ENCODE results near the gene MLLT11. TPM values are rescaled to one million over a fixed set of nuclear protein-coding genes. Genes with fewer than 3 reads are reported as not detected.

The MLLT11 gene, protein sequence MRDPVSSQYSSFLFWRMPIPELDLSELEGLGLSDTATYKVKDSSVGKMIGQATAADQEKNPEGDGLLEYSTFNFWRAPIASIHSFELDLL
- total RNA-seq, result 0.59 and 0.67 TPM in 2 replicates

DNA sequence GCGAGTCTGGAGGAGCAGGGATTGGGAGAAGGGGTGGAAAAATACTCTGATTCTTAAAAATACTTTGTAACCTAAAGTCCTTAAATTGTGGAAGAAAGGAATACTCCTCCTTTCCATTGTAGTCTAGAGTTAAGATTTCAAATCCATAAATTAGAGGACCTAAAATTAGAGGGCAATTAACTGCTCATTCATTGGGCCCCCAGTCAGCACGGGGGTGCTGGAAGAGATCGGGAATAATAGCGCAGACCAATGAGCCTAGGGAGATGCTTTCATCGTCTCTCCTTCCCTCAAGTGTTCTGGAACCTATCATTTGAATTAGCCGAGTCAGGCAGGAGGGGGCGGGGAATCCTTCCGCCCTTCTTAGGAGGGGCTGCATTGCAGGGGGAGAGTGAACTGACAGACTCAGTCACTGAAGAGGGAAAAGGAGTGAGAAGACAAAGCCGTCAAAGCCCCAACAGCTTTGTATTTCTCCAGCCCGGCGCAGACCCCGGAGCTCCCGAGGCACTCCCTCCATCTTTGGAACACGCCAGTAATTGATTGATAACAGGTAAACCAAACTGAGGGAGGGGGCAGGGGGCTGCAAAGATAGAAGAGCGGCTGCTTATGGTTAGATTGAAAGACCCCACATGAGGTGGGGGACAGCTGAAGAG, at the start of gene MLLT11:
TSS of gene MLLT11 (plus strand) at position 391 of the 650 bp plus-strand sequence. CDS start 6,828 bp downstream, outside the sequence.
- no peak for DNase-seq
- TF ChIP-seq, protein P1, sequence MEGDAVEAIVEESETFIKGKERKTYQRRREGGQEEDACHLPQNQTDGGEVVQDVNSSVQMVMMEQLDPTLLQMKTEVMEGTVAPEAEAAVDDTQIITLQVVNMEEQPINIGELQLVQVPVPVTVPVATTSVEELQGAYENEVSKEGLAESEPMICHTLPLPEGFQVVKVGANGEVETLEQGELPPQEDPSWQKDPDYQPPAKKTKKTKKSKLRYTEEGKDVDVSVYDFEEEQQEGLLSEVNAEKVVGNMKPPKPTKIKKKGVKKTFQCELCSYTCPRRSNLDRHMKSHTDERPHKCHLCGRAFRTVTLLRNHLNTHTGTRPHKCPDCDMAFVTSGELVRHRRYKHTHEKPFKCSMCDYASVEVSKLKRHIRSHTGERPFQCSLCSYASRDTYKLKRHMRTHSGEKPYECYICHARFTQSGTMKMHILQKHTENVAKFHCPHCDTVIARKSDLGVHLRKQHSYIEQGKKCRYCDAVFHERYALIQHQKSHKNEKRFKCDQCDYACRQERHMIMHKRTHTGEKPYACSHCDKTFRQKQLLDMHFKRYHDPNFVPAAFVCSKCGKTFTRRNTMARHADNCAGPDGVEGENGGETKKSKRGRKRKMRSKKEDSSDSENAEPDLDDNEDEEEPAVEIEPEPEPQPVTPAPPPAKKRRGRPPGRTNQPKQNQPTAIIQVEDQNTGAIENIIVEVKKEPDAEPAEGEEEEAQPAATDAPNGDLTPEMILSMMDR (IDR thresholded peaks at IDR 0.05), result no peak
- no peaks in the 10 kb centered on the region for H3K27me3 Mint-ChIP-seq
- POLR2A ChIA-PET, result interaction anchor here (0.6 to 7.2 kb wide), 9 partner anchors 11 to 908 kb away, joined by 3 to 98 read pairs (median 4); partner anchors contain the start of genes C1orf56, GABPB2, MINDY1 and VPS72
- intact Hi-C loops (cut with micrococcal nuclease), result no loop called here
- H3K9me3 Mint-ChIP-seq, result no peaks in the 10 kb centered on the region
- CTCF ChIA-PET, result interaction anchor here (1.0 to 2.4 kb wide), 6 partner anchors 8 to 96 kb away, joined by 3 to 12 read pairs (median 7); partner anchors contain the start of genes C1orf56, GABPB2 and TNFAIP8L2
- peaks cover 40% of the 10 kb centered on the region for H3K36me3 Mint-ChIP-seq (ENCODE audit: low read depth)
- peak within 1 kb of the TSS; percentile 98 for H3K4me3 Mint-ChIP-seq
- H3K4me1 Mint-ChIP-seq, result peaks cover 46% of the 10 kb centered on the region
- peak within 1 kb of the TSS; percentile 93 for H3K27ac Mint-ChIP-seq
- ATAC-seq (ENCODE audit: low read depth), result no peak

DNA sequence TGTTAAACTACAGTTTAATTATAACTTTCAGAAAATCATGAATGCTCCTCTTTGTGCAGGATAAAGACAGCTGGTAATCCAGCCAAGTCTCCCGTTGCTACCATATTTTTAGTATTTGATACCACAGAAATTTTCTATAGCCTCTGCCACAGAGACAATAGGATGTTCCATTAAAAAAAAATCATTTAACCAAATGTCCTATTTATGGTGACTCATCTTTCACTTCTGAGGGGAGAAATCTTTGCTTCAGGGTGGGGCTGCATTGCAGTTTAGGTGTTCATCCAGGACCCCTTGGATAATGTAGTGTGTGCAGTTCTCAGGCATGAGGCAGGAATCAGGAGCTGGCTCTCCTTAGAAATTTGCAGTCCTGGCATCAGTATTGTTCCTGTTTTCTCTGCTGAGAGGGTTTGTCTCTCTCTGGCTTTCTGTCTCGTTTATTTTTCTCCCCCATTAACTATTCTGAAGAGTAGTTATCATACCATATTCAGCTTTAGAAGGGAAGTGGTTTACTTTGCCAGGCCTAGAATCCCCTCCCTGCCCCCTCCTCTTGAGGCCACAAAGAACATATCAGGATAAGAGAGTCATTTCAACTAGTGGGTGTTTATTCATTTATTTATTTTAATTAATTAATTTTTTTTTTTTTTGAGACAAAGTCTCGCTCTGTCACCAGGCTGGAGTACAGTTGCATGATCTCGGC, 48.9 kb upstream of the MLLT11 start:
- POLR2A ChIA-PET, result no interaction called here
- TF ChIP-seq, protein P1 (IDR thresholded peaks at IDR 0.05), result no peak
- CTCF ChIA-PET, result interaction anchor here (1.2 kb wide), 1 partner anchor 13 kb away, joined by 4 read pairs; no protein-coding TSS in a partner anchor
- Mint-ChIP-seq H3K4me3 (no peak overlapping the region), H3K27me3 (no peaks in the 10 kb centered on the region), H3K9me3 (no peaks in the 10 kb centered on the region), H3K36me3 (ENCODE audit: low read depth) (peaks cover 19% of the 10 kb centered on the region), H3K4me1 (peaks cover 46% of the 10 kb centered on the region), H3K27ac (no peak overlapping the region)
- DNase-seq, result no peak
- intact Hi-C loops (cut with micrococcal nuclease), result no loop called here
- no peak for ATAC-seq (ENCODE audit: low read depth)

DNA sequence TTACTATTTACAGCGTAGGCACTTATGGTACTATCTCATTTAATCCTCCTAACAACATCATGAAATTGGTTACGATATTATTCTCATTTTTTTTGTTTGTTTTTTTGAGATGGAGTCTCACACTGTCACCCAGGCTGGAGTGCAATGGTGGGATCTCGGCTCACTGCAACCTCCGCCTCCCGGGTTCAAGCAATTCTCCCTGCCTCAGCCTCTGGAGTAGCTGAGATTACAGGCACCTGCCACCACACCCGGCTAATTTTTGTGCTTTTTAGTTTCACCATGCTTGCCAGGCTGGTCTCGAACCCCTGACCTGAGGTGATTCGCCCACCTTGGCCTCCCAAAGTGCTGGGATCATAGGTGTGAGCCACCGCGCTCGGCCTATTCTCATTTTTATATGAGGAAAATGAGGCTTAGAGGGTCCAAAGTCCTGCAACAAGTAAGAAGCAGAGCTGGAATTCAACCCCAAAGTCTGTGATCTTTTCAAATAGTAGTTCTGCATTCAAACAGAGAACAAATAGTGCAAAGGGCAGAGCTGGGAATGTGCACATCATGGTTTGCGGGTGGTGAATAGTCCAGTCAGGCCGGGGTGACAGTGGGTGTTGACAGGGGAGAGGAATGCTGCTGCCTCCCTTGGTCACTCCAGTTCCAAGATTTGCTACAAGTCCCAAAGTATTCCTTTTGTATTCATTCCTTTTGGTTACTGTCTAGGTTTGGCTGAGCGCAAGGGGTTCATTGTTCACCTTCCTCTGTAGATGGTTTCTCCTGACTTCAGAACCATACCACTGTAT, 47.3 kb upstream of the MLLT11 start:
- TF ChIP-seq, protein P1 (IDR thresholded peaks at IDR 0.05), result no peak
- Mint-ChIP-seq H3K4me3 (no peak overlapping the region), H3K27me3 (no peaks in the 10 kb centered on the region), H3K4me1 (peaks cover 31% of the 10 kb centered on the region), H3K36me3 (ENCODE audit: low read depth) (peaks cover 22% of the 10 kb centered on the region), H3K27ac (no peak overlapping the region), H3K9me3 (no peaks in the 10 kb centered on the region)
- POLR2A ChIA-PET, result no interaction called here
- no peak for DNase-seq
- CTCF ChIA-PET, result interaction anchor here (1.2 kb wide), 1 partner anchor 12 kb away, joined by 4 read pairs; no protein-coding TSS in a partner anchor
- no peak for ATAC-seq (ENCODE audit: low read depth)
- intact Hi-C loops (cut with micrococcal nuclease), result no loop called here

DNA sequence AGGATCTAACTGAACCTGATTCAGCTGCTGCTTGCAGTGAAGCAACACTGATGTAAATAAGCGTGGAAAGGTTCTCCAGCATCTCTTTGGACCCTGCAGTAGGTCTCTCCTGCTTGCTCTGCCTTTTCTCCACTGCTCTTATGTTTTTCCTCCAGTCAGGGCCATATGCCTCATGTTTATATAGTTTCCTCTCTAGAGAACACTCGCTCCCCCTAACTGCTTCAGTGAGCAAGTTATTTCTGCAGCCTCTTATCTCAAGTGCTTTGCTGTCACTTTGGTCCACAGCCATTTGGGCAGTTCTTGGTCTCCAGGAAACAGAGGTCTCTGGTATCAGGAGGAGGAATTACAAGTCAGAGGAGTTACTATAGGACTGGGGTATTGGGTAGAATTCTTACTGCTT, 46.7 kb upstream of the MLLT11 start:
- ChIA-PET CTCF (no interaction called here), POLR2A (no interaction called here)
- TF ChIP-seq, protein P1 (IDR thresholded peaks at IDR 0.05), result no peak
- Mint-ChIP-seq H3K4me1 (peaks cover 26% of the 10 kb centered on the region), H3K27ac (no peak overlapping the region), H3K4me3 (no peak overlapping the region), H3K9me3 (no peaks in the 10 kb centered on the region), H3K36me3 (ENCODE audit: low read depth) (peaks cover 25% of the 10 kb centered on the region), H3K27me3 (no peaks in the 10 kb centered on the region)
- DNase-seq, result no peak
- no peak for ATAC-seq (ENCODE audit: low read depth)
- intact Hi-C loops (cut with micrococcal nuclease), result no loop called here
